ENCODE data around the gene PXYLP1. TPM values are rescaled to one million over a fixed set of nuclear protein-coding genes. Genes with fewer than 3 reads are reported as not detected.
A peak's percentile ranks its signal among the peaks of the same experiment; 100 is the strongest.

Gene PXYLP1
- polyA plus RNA-seq, 1 experiment = 20.0 TPM

DNA sequence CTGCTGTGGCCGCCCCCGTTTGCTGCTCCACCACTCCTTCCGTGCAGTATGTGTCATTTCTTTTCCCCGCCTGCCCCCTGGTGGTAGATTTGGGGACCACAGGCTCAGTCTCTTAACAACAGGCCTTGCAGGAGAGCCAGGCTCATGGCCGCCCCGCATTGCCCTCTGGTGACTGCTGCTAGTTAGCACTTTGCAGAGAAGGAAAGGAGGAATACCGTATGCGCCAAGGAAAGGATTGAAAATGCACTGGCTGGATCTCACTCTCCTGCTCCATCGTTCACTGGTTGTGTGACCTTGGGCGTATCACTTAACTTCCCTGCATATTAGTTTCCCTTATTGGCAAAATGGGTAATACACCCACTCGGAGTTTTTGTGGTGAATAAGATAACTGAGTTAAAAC lies 39.3 kb upstream of the PXYLP1 start:
- H3K4me3 ChIP-seq (ENCODE audit: low read depth, low read length) = no peak overlapping the region
- H3K27ac ChIP-seq (ENCODE audit: low read depth, low read length) = no peak overlapping the region
- ChIA-PET CTCF (interaction anchor here (0.6 to 4.2 kb wide), 30 partner anchors 9 to 1254 kb away, joined by 3 to 80 read pairs (median 5); partner anchors contain the start of gene PXYLP1), POLR2A (no interaction called here)
- no peaks in the 10 kb centered on the region for H3K9me3 ChIP-seq (ENCODE audit: control insufficient read depth, insufficient read depth, low read length)
- peaks cover 21% of the 10 kb centered on the region for H3K27me3 ChIP-seq (ENCODE audit: control insufficient read depth, insufficient read depth, low read length)
- TF ChIP-seq CTCF (IDR thresholded peaks at IDR 0.05; ENCODE audit: low read depth, low read length) = peak; percentile 98
- DNase-seq (ENCODE audit: low read depth, low spot score) = peak; percentile 84

DNA sequence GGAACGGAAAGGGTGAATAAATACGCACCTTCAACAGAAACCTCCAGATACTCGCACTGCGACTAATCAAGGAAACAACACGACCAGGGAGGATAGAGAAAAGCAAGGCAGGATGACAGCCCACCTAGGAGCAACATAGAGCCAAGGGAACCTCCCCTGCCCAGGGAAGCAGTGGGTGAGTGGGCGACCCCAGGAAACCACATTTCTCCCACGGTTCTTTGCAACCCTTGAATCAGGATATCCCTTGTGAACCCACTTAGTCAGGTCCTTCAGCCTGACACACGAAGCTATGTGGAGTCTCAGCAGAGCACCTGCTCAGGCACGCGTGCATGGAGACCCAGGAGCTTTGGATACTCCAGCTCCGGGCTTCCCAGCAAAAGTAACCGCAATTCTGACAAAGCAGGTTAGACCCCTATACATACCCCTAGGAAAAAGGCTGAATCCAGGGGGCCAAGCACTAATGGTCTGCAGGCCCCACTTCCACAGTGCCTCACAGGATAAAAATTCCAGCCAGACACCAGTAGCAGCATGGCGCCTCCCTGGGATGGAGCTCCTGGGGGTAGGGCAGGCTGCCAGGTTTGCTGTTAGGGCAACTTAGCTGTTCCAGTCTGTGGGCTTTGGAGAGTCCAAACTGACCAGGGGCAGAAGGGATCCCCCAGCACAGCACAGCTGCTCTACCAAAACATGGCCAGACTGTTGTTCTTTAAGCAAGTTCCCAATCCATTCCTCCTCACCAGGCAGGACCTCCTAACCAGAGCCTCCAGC lies 38.4 kb upstream of the PXYLP1 start:
- Histone ChIP-seq H3K9me3 (ENCODE audit: control insufficient read depth, insufficient read depth, low read length) (no peaks in the 10 kb centered on the region), H3K27me3 (ENCODE audit: control insufficient read depth, insufficient read depth, low read length) (peaks cover 19% of the 10 kb centered on the region), H3K4me3 (ENCODE audit: low read depth, low read length) (no peak overlapping the region), H3K27ac (ENCODE audit: low read depth, low read length) (no peak overlapping the region)
- no peak for TF ChIP-seq CTCF (IDR thresholded peaks at IDR 0.05; ENCODE audit: low read depth, low read length)
- ChIA-PET CTCF (interaction anchor here (0.8 to 4.2 kb wide), 12 partner anchors 9 to 295 kb away, joined by 3 to 80 read pairs (median 8); partner anchors contain the start of gene PXYLP1), POLR2A (no interaction called here)
- no peak for DNase-seq (ENCODE audit: low read depth, low spot score)

DNA sequence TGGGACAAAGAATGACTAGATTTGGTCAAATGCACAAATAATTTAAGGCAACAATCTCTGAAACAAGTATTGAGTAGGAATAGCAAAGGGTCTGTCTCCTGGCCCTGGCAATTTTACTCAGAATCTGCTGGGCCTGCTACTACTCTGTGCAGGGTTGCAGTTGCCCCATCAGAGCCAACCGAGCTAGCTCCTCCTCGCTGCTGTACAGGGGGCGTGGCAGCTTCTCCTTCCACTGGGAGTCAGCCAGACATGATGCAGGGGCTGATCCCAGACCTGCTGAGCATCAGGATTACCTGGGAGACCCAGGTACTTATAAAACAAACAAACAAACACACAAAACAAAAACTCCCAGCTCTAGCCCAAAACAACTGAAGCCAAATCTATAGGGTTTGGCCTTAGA lies 30.5 kb upstream of the PXYLP1 start:
- no peaks in the 10 kb centered on the region for H3K9me3 ChIP-seq (ENCODE audit: control insufficient read depth, insufficient read depth, low read length)
- H3K27me3 ChIP-seq (ENCODE audit: control insufficient read depth, insufficient read depth, low read length) = peaks cover 17% of the 10 kb centered on the region
- no peak overlapping the region for H3K27ac ChIP-seq (ENCODE audit: low read depth, low read length)
- ChIA-PET CTCF (interaction anchor here (0.6 to 2.0 kb wide), 3 partner anchors 9 to 76 kb away, joined by 5 to 8 read pairs (median 8); partner anchors contain the start of gene PXYLP1), POLR2A (no interaction called here)
- DNase-seq (ENCODE audit: low read depth, low spot score) = no peak
- H3K4me3 ChIP-seq (ENCODE audit: low read depth, low read length) = no peak overlapping the region
- no peak for TF ChIP-seq CTCF (IDR thresholded peaks at IDR 0.05; ENCODE audit: low read depth, low read length)

- POLR2A ChIA-PET = no interaction called here
- TF ChIP-seq CTCF (IDR thresholded peaks at IDR 0.05; ENCODE audit: low read depth, low read length) = no peak
- H3K9me3 ChIP-seq (ENCODE audit: control insufficient read depth, insufficient read depth, low read length) = no peaks in the 10 kb centered on the region
- H3K27me3 ChIP-seq (ENCODE audit: control insufficient read depth, insufficient read depth, low read length) = peaks cover 21% of the 10 kb centered on the region
- H3K27ac ChIP-seq (ENCODE audit: low read depth, low read length) = no peak overlapping the region
- DNase-seq (ENCODE audit: low read depth, low spot score) = no peak
- no peak overlapping the region for H3K4me3 ChIP-seq (ENCODE audit: low read depth, low read length)
- CTCF ChIA-PET = interaction anchor here (0.6 to 2.0 kb wide), 3 partner anchors 10 to 106 kb away, joined by 4 to 8 read pairs (median 8); partner anchors contain the start of gene PXYLP1
These were observed 28.9 kb upstream of the PXYLP1 start for GRCh38 chr3:141202682-141203081.

DNA sequence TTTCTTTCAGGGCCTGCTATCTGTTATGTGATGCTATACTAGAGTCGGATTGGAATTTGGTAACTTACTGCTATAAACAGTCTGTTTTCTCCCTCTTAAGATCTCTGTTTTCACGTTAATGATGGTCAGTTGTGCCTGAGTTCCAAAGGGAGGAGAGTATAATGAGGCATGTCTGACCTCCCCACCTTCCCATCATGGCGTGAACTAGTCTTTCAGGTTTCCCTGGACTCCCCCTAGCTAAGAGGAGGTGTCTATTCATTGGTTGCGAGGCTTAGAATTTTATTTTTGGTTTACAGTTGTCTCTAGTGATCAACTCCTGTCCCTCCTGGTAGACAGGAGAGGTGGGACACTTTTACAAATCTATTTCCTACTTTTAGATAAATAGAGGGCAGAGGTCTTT lies 27.8 kb upstream of the PXYLP1 start:
- H3K4me3 ChIP-seq (ENCODE audit: low read depth, low read length) = no peak overlapping the region
- no peak for TF ChIP-seq CTCF (IDR thresholded peaks at IDR 0.05; ENCODE audit: low read depth, low read length)
- H3K9me3 ChIP-seq (ENCODE audit: control insufficient read depth, insufficient read depth, low read length) = no peaks in the 10 kb centered on the region
- H3K27ac ChIP-seq (ENCODE audit: low read depth, low read length) = no peak overlapping the region
- CTCF ChIA-PET = no interaction called here
- DNase-seq (ENCODE audit: low read depth, low spot score) = no peak
- peaks cover 21% of the 10 kb centered on the region for H3K27me3 ChIP-seq (ENCODE audit: control insufficient read depth, insufficient read depth, low read length)
- POLR2A ChIA-PET = no interaction called here

Measured in AG04450 (cell line).